Neural progenitor cell (in vitro differentiated cells): ENCODE results near the gene DOK7. TPM values are rescaled to one million over a fixed set of nuclear protein-coding genes. Genes with fewer than 3 reads are reported as not detected.

Source experiments
- DNase-seq: peaks from one replicate; pipeline ENCODE4 v3.0.0-alpha.2; 2016; ENCODE audit warnings: low spot score
- H2AFZ ChIP-seq: fragments of 200-600 bp; sonication (generic); replicated peaks from 2 replicates; pipeline ENCODE4 v1.6.1; 2016; ENCODE audit warnings: antibody characterized with exemption
- H3F3A ChIP-seq: fragments of 200-600 bp; sonication (generic); 2 replicates; pipeline ENCODE4 v1.6.1; 2016; ENCODE audit warnings: antibody characterized with exemption, low read depth
- H3K27ac ChIP-seq: fragments of 200-600 bp; sonication (generic); 2 replicates; pipeline ENCODE4 v1.5.1; 2016; ENCODE audit warnings: mild to moderate bottlenecking
- H3K27me3 ChIP-seq: fragments of 200-600 bp; sonication (generic); 2 replicates; pipeline ENCODE4 v1.6.1; 2016; ENCODE audit warnings: mild to moderate bottlenecking, moderate library complexity
- H3K36me3 ChIP-seq: fragments of 200-600 bp; sonication (generic); 2 replicates; pipeline ENCODE4 v1.5.1; 2016
- H3K4me1 ChIP-seq: fragments of 200-600 bp; sonication (generic); 2 replicates; pipeline ENCODE4 v1.6.1; 2016; ENCODE audit warnings: mixed run types
- H3K4me2 ChIP-seq: fragments of 200-600 bp; sonication (generic); 2 replicates; pipeline ENCODE4 v1.6.1; 2016
- H3K4me3 ChIP-seq: fragments of 200-600 bp; sonication (generic); 2 replicates; pipeline ENCODE4 v1.5.1; 2016
- H3K79me2 ChIP-seq: fragments of 200-600 bp; sonication (generic); 2 replicates; pipeline ENCODE4 v1.6.1; 2016; ENCODE audit warnings: low read depth
- H3K9ac ChIP-seq: fragments of 200-600 bp; sonication (generic); 2 replicates; pipeline ENCODE4 v1.6.1; 2016
- H3K9me3 ChIP-seq: fragments of 200-600 bp; sonication (generic); 2 replicates; pipeline ENCODE4 v1.5.1; 2016; ENCODE audit warnings: low read depth
- H4K20me1 ChIP-seq: fragments of 200-600 bp; sonication (generic); 2 replicates; pipeline ENCODE4 v1.6.1; 2016; ENCODE audit warnings: low read depth
- H3K27ac Mint-ChIP-seq: 3 replicates; pipeline ENCODE4 v1.8.0; 2021; ENCODE audit warnings: mixed read lengths
- H3K27me3 Mint-ChIP-seq: 2 replicates; pipeline ENCODE4 v1.8.0; 2022; ENCODE audit warnings: low read depth, mild to moderate bottlenecking, inconsistent platforms, moderate library complexity, mixed read lengths; ENCODE audit not compliant: insufficient read depth
- H3K36me3 Mint-ChIP-seq: 3 replicates; pipeline ENCODE4 v1.8.0; 2021; ENCODE audit warnings: mixed read lengths
- H3K4me1 Mint-ChIP-seq: 3 replicates; pipeline ENCODE4 v1.8.0; 2021; ENCODE audit warnings: mixed read lengths
- H3K4me3 Mint-ChIP-seq: 3 replicates; pipeline ENCODE4 v1.8.0; 2021; ENCODE audit warnings: mild to moderate bottlenecking, moderate library complexity, mixed read lengths
- H3K9me3 Mint-ChIP-seq: 3 replicates; pipeline ENCODE4 v1.8.0; 2020; ENCODE audit warnings: mixed read lengths
- CTCF ChIP-seq: fragments of 200-600 bp; sonication (generic); IDR thresholded peaks from 2 replicates; pipeline ENCODE4 v1.5.1; 2017; ENCODE audit warnings: antibody characterized with exemption, mild to moderate bottlenecking
- EZH2 ChIP-seq: fragments of 200-600 bp; sonication (generic); IDR thresholded peaks from 2 replicates; pipeline ENCODE4 v1.6.1; 2017; ENCODE audit warnings: antibody characterized with exemption, mild to moderate bottlenecking, moderate library complexity
- EZH2phosphoT487 ChIP-seq: fragments of 200-600 bp; sonication (generic); IDR thresholded peaks from 2 replicates; pipeline ENCODE4 v1.6.1; 2017; ENCODE audit warnings: antibody characterized with exemption
- total RNA-seq: library from RNA; depleted of rRNA; stranded (reverse); fragments of >200 nt; gene quantifications from 2 replicates; pipeline ENCODE4 v1.2.3, GENCODE V29; 2015; ENCODE audit warnings: low replicate concordance

DOK7 gene
- total RNA-seq, 1 donor from 2014 or later: not detected

GRCh38 chr4:3445111-3445820 lies 17.8 kb upstream of the DOK7 start:
- Histone ChIP-seq H3K9ac (no peak overlapping the region), H3K4me2 (no peak overlapping the region), H3K27ac (no peak overlapping the region), H4K20me1 (no peaks in the 10 kb centered on the region), H3K79me2 (no peaks in the 10 kb centered on the region), H3K4me3 (no peak overlapping the region), H3K36me3 (no peaks in the 10 kb centered on the region), H3K9me3 (no peaks in the 10 kb centered on the region), H3K4me1 (no peaks in the 10 kb centered on the region), H3K27me3 (no peaks in the 10 kb centered on the region), H2AFZ (no peak overlapping the region), H3F3A (no peaks in the 10 kb centered on the region)
- no peaks in the 10 kb centered on the region for H3K36me3 Mint-ChIP-seq
- H3K4me3 Mint-ChIP-seq: no peak overlapping the region
- TF ChIP-seq EZH2phosphoT487 (no peak), CTCF (no peak), EZH2 (no peak)
- H3K27me3 Mint-ChIP-seq: peaks cover 5% of the 10 kb centered on the region
- peaks cover 4% of the 10 kb centered on the region for H3K4me1 Mint-ChIP-seq
- no peaks in the 10 kb centered on the region for H3K9me3 Mint-ChIP-seq
- no peak for DNase-seq
- H3K27ac Mint-ChIP-seq: no peak overlapping the region

- Histone ChIP-seq H3F3A (no peaks in the 10 kb centered on the region), H3K4me2 (no peak overlapping the region), H3K9me3 (no peaks in the 10 kb centered on the region), H3K27ac (no peak overlapping the region), H3K4me3 (no peak overlapping the region), H3K4me1 (no peaks in the 10 kb centered on the region), H4K20me1 (no peaks in the 10 kb centered on the region), H3K36me3 (no peaks in the 10 kb centered on the region), H3K27me3 (no peaks in the 10 kb centered on the region), H2AFZ (no peak overlapping the region), H3K79me2 (no peaks in the 10 kb centered on the region), H3K9ac (no peak overlapping the region)
- TF ChIP-seq EZH2: no peak
- no peak for TF ChIP-seq EZH2phosphoT487
- no peak for TF ChIP-seq CTCF
- DNase-seq: no peak
- H3K27ac Mint-ChIP-seq: no peak overlapping the region
- H3K27me3 Mint-ChIP-seq: peaks cover 7% of the 10 kb centered on the region
- H3K4me1 Mint-ChIP-seq: peaks cover 4% of the 10 kb centered on the region
- no peaks in the 10 kb centered on the region for H3K36me3 Mint-ChIP-seq
- H3K9me3 Mint-ChIP-seq: no peaks in the 10 kb centered on the region
- H3K4me3 Mint-ChIP-seq: no peak overlapping the region
These were observed 17.1 kb upstream of the DOK7 start for GRCh38 chr4:3445829-3446545.

GRCh38 chr4:3446631-3447320 lies 16.3 kb upstream of the DOK7 start:
- Histone ChIP-seq H3K27me3 (no peaks in the 10 kb centered on the region), H3K4me1 (no peaks in the 10 kb centered on the region), H3F3A (no peaks in the 10 kb centered on the region), H3K27ac (no peak overlapping the region), H3K79me2 (no peaks in the 10 kb centered on the region), H3K4me3 (no peak overlapping the region), H4K20me1 (no peaks in the 10 kb centered on the region), H3K9me3 (no peaks in the 10 kb centered on the region), H2AFZ (no peak overlapping the region), H3K9ac (no peak overlapping the region), H3K4me2 (no peak overlapping the region), H3K36me3 (no peaks in the 10 kb centered on the region)
- Mint-ChIP-seq H3K36me3 (no peaks in the 10 kb centered on the region), H3K4me1 (peaks cover 4% of the 10 kb centered on the region), H3K27me3 (peaks cover 7% of the 10 kb centered on the region), H3K27ac (no peak overlapping the region), H3K9me3 (no peaks in the 10 kb centered on the region), H3K4me3 (no peak overlapping the region)
- no peak for DNase-seq
- TF ChIP-seq EZH2phosphoT487 (no peak), EZH2 (no peak), CTCF (no peak)
